ENCODE measurements around the gene DNAJB1.

DNA sequence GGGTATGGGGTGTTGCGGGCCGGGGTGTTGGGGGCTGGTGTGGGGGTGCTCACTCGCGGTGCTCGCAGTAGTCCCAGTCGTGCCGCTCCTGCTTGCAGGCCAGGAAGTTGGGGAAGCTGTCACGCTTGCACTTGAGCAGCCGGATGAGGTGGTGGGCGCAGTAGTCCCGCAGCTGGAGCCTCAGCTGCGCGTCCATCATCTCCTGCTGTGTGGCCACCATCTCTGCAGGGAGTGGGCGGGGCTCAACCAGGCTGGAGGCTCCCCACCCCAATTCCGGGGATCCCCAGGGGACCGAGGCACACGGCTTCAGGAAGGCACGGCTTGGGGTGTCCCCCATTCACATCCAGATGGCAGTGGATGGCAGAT lies 48.5 kb upstream of the DNAJB1 start:
- TF ChIP-seq, protein P1, sequence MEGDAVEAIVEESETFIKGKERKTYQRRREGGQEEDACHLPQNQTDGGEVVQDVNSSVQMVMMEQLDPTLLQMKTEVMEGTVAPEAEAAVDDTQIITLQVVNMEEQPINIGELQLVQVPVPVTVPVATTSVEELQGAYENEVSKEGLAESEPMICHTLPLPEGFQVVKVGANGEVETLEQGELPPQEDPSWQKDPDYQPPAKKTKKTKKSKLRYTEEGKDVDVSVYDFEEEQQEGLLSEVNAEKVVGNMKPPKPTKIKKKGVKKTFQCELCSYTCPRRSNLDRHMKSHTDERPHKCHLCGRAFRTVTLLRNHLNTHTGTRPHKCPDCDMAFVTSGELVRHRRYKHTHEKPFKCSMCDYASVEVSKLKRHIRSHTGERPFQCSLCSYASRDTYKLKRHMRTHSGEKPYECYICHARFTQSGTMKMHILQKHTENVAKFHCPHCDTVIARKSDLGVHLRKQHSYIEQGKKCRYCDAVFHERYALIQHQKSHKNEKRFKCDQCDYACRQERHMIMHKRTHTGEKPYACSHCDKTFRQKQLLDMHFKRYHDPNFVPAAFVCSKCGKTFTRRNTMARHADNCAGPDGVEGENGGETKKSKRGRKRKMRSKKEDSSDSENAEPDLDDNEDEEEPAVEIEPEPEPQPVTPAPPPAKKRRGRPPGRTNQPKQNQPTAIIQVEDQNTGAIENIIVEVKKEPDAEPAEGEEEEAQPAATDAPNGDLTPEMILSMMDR (IDR thresholded peaks at IDR 0.05 in 2 of 3, conservative IDR thresholded peaks at IDR 0.05 in 1 of 3; ENCODE audit: control insufficient read depth in 2 of 3, extremely low read depth in 1 of 3, insufficient read depth in 1 of 3, low read depth in 3 of 3, low read length in 3 of 3) = no peak
- TF ChIP-seq, protein P2, sequence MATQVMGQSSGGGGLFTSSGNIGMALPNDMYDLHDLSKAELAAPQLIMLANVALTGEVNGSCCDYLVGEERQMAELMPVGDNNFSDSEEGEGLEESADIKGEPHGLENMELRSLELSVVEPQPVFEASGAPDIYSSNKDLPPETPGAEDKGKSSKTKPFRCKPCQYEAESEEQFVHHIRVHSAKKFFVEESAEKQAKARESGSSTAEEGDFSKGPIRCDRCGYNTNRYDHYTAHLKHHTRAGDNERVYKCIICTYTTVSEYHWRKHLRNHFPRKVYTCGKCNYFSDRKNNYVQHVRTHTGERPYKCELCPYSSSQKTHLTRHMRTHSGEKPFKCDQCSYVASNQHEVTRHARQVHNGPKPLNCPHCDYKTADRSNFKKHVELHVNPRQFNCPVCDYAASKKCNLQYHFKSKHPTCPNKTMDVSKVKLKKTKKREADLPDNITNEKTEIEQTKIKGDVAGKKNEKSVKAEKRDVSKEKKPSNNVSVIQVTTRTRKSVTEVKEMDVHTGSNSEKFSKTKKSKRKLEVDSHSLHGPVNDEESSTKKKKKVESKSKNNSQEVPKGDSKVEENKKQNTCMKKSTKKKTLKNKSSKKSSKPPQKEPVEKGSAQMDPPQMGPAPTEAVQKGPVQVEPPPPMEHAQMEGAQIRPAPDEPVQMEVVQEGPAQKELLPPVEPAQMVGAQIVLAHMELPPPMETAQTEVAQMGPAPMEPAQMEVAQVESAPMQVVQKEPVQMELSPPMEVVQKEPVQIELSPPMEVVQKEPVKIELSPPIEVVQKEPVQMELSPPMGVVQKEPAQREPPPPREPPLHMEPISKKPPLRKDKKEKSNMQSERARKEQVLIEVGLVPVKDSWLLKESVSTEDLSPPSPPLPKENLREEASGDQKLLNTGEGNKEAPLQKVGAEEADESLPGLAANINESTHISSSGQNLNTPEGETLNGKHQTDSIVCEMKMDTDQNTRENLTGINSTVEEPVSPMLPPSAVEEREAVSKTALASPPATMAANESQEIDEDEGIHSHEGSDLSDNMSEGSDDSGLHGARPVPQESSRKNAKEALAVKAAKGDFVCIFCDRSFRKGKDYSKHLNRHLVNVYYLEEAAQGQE (IDR thresholded peaks at IDR 0.05; ENCODE audit: low read depth, low read length) = no peak
- no peak for TF ChIP-seq BACH1 (IDR thresholded peaks at IDR 0.05; ENCODE audit: borderline replicate concordance)
